NOMO-1 treated with DMSO at 0.1 percent for 48 hours (cell line): ENCODE measurements around the gene EGLN2.
A peak's percentile ranks its signal among the peaks of the same experiment; 100 is the strongest.
"Not testable (repeated sequence)": the region's sequence is repeated elsewhere in the genome, so short reads cannot be mapped to it uniquely, and the experiment has no call there.

Experiments
- DNase-seq: peaks from one replicate; lab custom pipeline; 2025; ENCODE audit not compliant: unreplicated experiment; lab: John Stamatoyannopoulos, UW

EGLN2 gene

DNA sequence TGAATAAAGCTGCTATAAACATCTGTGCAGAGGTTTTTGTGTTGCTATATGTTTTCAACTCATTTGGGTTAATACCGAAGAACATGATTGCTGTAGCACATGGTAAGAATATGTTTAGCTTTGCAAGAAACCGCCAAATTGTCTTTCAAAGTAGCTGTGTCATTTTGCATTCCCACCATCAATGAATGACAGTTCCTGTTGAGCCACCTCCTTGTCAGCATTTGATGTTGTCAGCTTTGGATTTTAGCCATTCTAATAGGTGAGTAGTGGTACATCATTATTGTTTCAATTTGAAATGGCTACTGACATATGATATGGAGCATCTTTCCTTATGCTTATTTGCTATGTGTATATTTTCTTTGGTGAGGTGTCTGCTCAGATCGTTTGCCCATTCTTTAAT lies 43.0 kb downstream of the EGLN2 start:
- DNase-seq, result not testable (repeated sequence)

DNA sequence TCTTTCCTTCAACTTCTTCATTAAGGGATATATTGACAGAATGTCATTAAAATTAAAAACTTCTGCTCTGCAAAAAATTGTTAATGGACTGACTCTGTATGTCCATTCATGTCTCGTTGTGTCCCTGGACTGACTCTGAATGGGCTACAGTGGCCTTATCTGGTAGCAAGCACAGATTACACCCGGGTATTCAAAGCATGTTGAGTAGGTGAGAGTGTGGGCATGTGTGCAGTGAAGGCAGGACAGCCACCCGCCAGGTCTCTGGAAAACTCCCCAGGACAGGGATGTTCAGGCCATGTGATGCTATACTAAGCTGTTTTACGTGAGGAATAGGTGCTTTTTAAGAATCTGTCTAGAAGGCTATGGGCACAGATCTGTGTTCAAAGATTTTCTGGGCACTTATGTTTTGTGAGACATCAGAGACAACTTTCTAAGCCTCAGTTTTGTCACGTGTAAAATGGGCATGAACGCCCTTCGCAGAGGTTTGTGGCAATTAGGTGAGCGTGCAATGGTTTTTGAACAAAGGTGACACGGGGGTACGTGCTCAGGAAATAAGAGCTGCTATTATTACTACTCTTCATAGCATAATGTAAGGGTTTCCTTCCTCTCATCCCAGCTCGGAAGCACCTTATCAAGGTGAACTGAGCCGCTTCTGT lies 44.1 kb downstream of the EGLN2 start:
- DNase-seq, result not testable (repeated sequence)

DNA sequence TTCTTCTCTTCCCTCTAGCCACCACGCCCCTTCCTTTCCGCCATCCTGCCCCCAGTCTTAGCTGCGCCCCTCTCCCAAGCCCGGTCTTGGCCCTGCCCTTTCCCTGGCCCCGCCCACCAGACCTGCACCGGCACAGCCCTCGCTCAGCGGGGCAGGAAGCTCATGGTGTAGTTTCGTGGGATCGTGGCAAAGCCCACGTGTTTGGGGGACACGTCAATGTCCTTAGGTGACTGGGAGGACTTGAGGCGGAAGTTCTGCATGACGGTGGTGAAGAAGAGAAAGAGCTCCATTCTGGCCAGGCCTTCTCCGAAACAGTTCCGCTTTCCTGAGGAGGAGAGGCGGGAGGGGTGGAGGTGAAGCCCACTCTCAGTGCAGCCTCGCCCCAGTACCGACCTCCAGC lies 44.7 kb downstream of the EGLN2 start:
- DNase-seq, result peak; percentile 46

DNA sequence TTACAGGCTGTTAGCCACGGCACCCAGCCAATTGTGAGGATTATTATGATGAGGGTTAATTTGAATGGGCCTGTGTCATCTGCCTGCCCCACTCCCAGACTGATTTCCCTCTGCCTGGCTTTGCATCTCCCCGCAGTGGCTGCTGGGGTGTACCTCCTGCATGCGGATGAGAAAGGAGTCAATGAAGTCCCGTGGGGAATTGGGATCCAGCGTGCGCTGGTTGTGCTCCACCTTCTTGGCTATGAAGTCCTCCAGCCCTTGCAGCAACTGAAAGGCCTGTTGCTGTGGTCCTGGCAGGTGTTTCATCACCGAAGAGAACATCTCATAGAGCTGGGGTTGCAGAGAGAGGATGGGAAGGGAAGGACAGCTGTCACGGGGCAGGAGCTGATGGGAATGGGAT lies 47.7 kb downstream of the EGLN2 start:
- DNase-seq, result not testable (repeated sequence)

DNA sequence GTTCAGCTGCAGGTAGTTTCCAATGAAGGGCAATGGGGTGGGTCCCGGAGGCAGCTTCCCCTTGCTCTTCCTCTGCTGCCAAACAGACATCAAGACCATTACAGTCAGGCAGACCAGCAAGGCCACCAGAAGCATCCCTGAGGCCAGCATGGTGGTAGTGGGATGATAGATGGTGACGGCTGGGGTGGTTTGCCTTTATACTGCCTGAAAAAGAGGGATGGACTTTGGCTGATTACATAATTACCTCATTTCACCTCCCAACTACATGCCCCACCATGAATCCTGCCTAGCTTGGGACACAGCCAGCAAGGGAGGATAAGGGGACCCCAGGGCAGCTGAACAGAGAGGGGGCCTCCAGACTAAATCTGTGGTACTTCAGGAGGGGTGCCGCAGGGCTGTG lies 51.3 kb downstream of the EGLN2 start, which contains the start of gene CYP2A6:
CYP2A6 (minus strand) TSS at position 171 of the 400 bp plus-strand sequence; CDS start at position 150, 21 bp downstream.
- not testable (repeated sequence) for DNase-seq

DNA sequence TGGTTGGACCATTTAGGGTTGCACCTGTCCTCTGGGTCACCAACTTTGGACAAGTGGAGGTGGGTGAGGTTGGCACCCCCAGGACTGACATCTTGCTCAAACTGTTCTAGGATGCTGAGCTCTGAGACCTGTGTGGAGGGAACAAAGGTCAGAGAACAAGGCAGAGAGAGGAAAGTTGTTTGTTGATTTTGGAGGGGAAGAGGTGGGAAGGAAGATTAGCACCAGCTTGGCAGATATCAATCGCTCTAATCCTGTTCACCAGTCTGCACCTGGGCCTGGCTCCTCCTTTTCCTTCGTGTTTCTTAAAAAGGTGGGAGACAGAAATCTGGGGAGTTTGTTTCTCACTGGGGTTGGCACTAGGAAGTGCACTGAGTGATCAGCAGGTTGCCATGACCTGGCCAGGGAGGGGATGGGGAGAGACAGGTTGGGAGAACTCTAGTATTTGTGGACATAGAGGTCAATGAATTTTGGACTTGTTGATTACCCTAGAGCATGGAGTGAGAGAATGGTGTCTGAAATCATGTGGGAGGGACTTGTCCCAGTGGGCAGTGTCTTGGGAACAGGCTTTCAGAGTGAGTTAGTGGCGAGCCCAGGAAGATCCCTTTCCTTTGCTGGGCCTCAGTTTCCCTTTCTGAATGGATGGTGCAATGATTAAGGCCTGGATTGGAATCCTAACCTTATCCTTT lies 53.6 kb downstream of the EGLN2 start:
- not testable (repeated sequence) for DNase-seq
